Neural cell (in vitro differentiated cells): Measurements from ENCODE around the gene CHP1. TPM values are rescaled to one million over a fixed set of nuclear protein-coding genes. Genes with fewer than 3 reads are reported as not detected.

Experiments
- H2AFZ ChIP-seq: fragments of 200-600, 300-800 bp; sonication (generic), shearing (Covaris generic); 2 replicates; pipeline ENCODE4 v1.6.0; 2014; ENCODE audit warnings: low read depth, mild to moderate bottlenecking, antibody characterized with exemption, low read length, moderate library complexity
- H3F3A ChIP-seq: fragments of 200-600 bp; shearing (Covaris generic); 2 replicates; pipeline ENCODE4 v1.6.1; 2016; ENCODE audit warnings: mild to moderate bottlenecking, moderate library complexity, mixed read lengths, antibody characterized with exemption, low read length; ENCODE audit not compliant: insufficient read depth, poor library complexity, severe bottlenecking
- H3K27ac ChIP-seq: fragments of 200-600, 300-800 bp; sonication (generic), shearing (Covaris generic); 2 replicates; pipeline ENCODE4 v1.5.1; 2014; ENCODE audit warnings: mild to moderate bottlenecking, low read length, moderate library complexity
- H3K27me3 ChIP-seq: fragments of 300-800, 200-600 bp; sonication (generic), shearing (Covaris generic); 2 replicates; pipeline ENCODE4 v1.6.0; 2014; ENCODE audit warnings: mild to moderate bottlenecking, low read depth, low read length, moderate library complexity; ENCODE audit not compliant: insufficient read depth
- H3K36me3 ChIP-seq: fragments of 300-800, 200-600 bp; sonication (generic), shearing (Covaris generic); 2 replicates; pipeline ENCODE4 v1.5.1; 2014; ENCODE audit warnings: mild to moderate bottlenecking, antibody characterized with exemption, low read length, moderate library complexity; ENCODE audit not compliant: insufficient read depth
- H3K4me2 ChIP-seq: fragments of 300-800, 200-600 bp; sonication (generic), shearing (Covaris generic); 2 replicates; pipeline ENCODE4 v1.6.0; 2014; ENCODE audit warnings: mild to moderate bottlenecking, low read length
- H3K4me3 ChIP-seq: fragments of 300-800, 200-600 bp; sonication (generic), shearing (Covaris generic); 2 replicates; pipeline ENCODE4 v1.5.1; 2014; ENCODE audit warnings: mild to moderate bottlenecking, low read length, moderate library complexity
- H3K79me2 ChIP-seq: fragments of 200-600 bp; shearing (Covaris generic); replicated peaks from 2 replicates; pipeline ENCODE4 v1.6.0; 2014; ENCODE audit warnings: mild to moderate bottlenecking, low read length, moderate library complexity; ENCODE audit not compliant: insufficient read depth
- H3K9ac ChIP-seq: fragments of 300-800, 200-600 bp; sonication (generic), shearing (Covaris generic); 2 replicates; pipeline ENCODE4 v1.6.1; 2016; ENCODE audit warnings: mild to moderate bottlenecking, low read length, mixed read lengths
- H3K9me2 ChIP-seq: fragments of 200-600 bp; shearing (Covaris generic); 2 replicates; pipeline ENCODE4 v1.6.1; 2016; ENCODE audit warnings: mild to moderate bottlenecking, low read length, mixed read lengths; ENCODE audit not compliant: insufficient read depth
- H3K9me3 ChIP-seq: fragments of 200-600, 300-800 bp; sonication (generic), shearing (Covaris generic); 2 replicates; pipeline ENCODE4 v1.6.1; 2016; ENCODE audit warnings: mild to moderate bottlenecking, mixed run types, low read length, moderate library complexity, mixed read lengths
- H4K20me1 ChIP-seq: fragments of 200-600 bp; shearing (Covaris generic); 2 replicates; pipeline ENCODE4 v1.6.1; 2016; ENCODE audit warnings: mild to moderate bottlenecking, mixed run types; ENCODE audit not compliant: insufficient read depth
- CTCF ChIP-seq: fragments of 450-650 bp; IDR thresholded peaks from 2 replicates; pipeline ENCODE4 v1.5.1; 2014; ENCODE audit warnings: antibody characterized with exemption, mild to moderate bottlenecking, moderate library complexity; ENCODE audit not compliant: poor library complexity, severe bottlenecking
- EP300 ChIP-seq: fragments of 450-650 bp; conservative IDR thresholded peaks from 2 replicates; pipeline ENCODE4 v1.6.1; 2014; ENCODE audit warnings: antibody characterized with exemption, mild to moderate bottlenecking, moderate library complexity; ENCODE audit not compliant: poor library complexity, severe bottlenecking
- EZH2 ChIP-seq: fragments of 200-600, 300-800 bp; shearing (Covaris generic), sonication (generic); IDR thresholded peaks from 2 replicates; pipeline ENCODE4 v1.6.1; 2014; ENCODE audit warnings: antibody characterized with exemption, low read length, borderline replicate concordance, mild to moderate bottlenecking; ENCODE audit not compliant: insufficient read depth, poor library complexity, severe bottlenecking
- MXI1 ChIP-seq: fragments of 450-650 bp; conservative IDR thresholded peaks from 2 replicates; pipeline ENCODE4 v1.6.1; 2014; ENCODE audit warnings: antibody characterized with exemption, mild to moderate bottlenecking; ENCODE audit not compliant: poor library complexity, severe bottlenecking
- POLR2AphosphoS5 ChIP-seq: IDR thresholded peaks from 2 replicates; pipeline ENCODE4 v1.6.1; 2012
- RAD21 ChIP-seq: fragments of 450-650 bp; conservative IDR thresholded peaks from 2 replicates; pipeline ENCODE4 v1.6.1; 2014; ENCODE audit warnings: antibody characterized with exemption, mild to moderate bottlenecking, moderate library complexity
- REST ChIP-seq: IDR thresholded peaks from 2 replicates; pipeline ENCODE4 v1.6.1; 2012; ENCODE audit warnings: borderline replicate concordance
- SMC3 ChIP-seq: fragments of 450-650 bp; conservative IDR thresholded peaks from 2 replicates; pipeline ENCODE4 v1.6.1; 2014; ENCODE audit warnings: antibody characterized with exemption, mild to moderate bottlenecking, moderate library complexity; ENCODE audit not compliant: poor library complexity
- TAF1 ChIP-seq: IDR thresholded peaks from 2 replicates; pipeline ENCODE4 v1.6.1; 2012; ENCODE audit warnings: low read depth
- polyA plus RNA-seq: library from polyadenylated mRNA; depleted of rRNA; stranded (reverse); fragments of >200 nt; gene quantifications from 2 replicates; pipeline ENCODE4 v1.2.3, GENCODE V29; 2014

CHP1 gene
- polyA plus RNA-seq, 1 donor from 2014 or later = 24.0 TPM

DNA sequence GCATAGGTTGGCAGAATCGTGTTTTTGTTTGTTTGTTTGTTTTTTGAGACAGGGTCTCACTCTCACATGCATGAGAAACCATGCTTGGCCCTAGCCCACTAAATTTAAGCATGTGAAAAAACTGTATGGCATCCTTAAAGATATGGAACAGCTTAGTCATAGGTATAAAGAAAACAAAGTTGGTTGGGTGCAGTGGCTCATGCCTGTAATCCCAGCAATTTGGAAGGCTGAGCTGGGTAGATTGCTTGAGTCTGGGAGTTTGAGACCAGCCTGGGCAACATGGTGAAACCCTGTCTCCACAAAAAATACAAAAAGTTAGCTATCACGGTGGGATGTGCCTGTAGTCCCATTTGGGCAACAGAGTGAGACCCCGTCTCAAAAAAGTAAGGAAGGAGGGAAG, 25.8 kb upstream of the CHP1 start:
- H4K20me1 ChIP-seq = no peaks in the 10 kb centered on the region
- no peaks in the 10 kb centered on the region for H3K9me2 ChIP-seq
- H3F3A ChIP-seq = no peaks in the 10 kb centered on the region
- H3K9me3 ChIP-seq = no peaks in the 10 kb centered on the region
- TF ChIP-seq MXI1 = no peak
- no peak for TF ChIP-seq RAD21
- TF ChIP-seq REST = no peak
- TF ChIP-seq TAF1 = no peak
- TF ChIP-seq SMC3 = no peak
- no peak for TF ChIP-seq EZH2
- TF ChIP-seq POLR2AphosphoS5 = no peak
- TF ChIP-seq CTCF = no peak
- TF ChIP-seq EP300 = no peak
- no peak overlapping the region for H2AFZ ChIP-seq
- H3K4me2 ChIP-seq = no peak overlapping the region
- no peaks in the 10 kb centered on the region for H3K36me3 ChIP-seq
- no peak overlapping the region for H3K9ac ChIP-seq
- no peaks in the 10 kb centered on the region for H3K27me3 ChIP-seq
- H3K4me3 ChIP-seq = no peak overlapping the region
- H3K79me2 ChIP-seq = no peaks in the 10 kb centered on the region
- no peak overlapping the region for H3K27ac ChIP-seq

DNA sequence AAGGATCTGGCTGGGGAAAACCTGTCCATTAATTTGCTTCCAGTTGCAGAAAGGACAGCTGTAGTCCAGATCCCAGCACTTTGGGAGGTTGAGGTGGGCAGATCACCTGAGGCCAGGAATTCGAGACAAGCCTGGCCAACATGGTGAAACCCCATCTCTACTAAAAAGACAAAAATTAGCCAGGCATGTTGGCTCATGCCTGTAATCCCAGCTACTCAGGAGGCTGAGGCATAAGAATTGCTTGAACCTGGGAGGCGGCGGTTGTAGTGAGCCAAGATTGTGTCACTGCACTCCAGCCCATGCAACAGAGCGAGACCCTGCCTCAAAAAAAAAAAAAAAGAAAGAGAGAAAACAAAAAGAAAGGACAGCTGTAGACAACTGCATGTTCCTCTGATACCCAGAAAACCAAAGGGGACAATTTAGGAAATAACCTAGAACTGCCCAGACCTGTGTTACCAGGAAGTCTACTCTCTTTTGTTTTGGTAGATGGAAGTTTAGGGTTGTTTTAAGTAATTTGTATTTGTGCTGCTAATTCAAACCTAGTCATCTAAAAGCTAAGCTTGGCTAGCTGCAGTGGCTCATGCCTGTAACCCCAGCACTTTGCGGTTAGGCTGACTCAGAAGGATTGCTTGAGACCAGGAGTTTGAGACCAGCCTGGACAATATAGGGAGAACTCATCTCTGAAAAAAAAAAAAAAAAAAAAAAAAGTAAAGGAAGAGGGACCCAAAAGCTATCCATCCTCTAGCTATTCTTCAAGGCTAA, 23.2 kb upstream of the CHP1 start:
- TF ChIP-seq RAD21 = no peak
- TF ChIP-seq CTCF = no peak
- no peak for TF ChIP-seq TAF1
- no peak for TF ChIP-seq SMC3
- no peak for TF ChIP-seq EP300
- no peak for TF ChIP-seq POLR2AphosphoS5
- no peak for TF ChIP-seq MXI1
- no peak for TF ChIP-seq EZH2
- TF ChIP-seq REST = no peak

More for the DNA sequence above, 23.2 kb upstream of the CHP1 start:
- Histone ChIP-seq H3F3A (no peaks in the 10 kb centered on the region), H3K9me2 (no peaks in the 10 kb centered on the region), H3K27ac (no peak overlapping the region), H3K4me2 (no peak overlapping the region), H3K36me3 (no peaks in the 10 kb centered on the region), H4K20me1 (no peaks in the 10 kb centered on the region), H3K4me3 (no peak overlapping the region), H3K27me3 (no peaks in the 10 kb centered on the region), H3K79me2 (no peaks in the 10 kb centered on the region), H3K9me3 (no peaks in the 10 kb centered on the region), H2AFZ (no peak overlapping the region), H3K9ac (no peak overlapping the region)
